ENCODE data around the gene CAPN10.
A peak's percentile ranks its signal among the peaks of the same experiment; 100 is the strongest.

Gene CAPN10

GRCh38 chr2:240586919-240587800 is 626 bp downstream of the CAPN10 start:
- FAIRE-seq (peak; percentile 77), DNase-seq (ENCODE audit: extremely low spot score, insufficient read length, low read depth) (no peak)

GRCh38 chr2:240588006-240588655 is 1.6 kb downstream of the CAPN10 start:
- DNase-seq (ENCODE audit: extremely low spot score, insufficient read length, low read depth) (no peak), FAIRE-seq (no peak)

- no peak for DNase-seq (ENCODE audit: extremely low spot score, insufficient read length, low read depth)
Observed at GRCh38 chr2:240588669-240589068, 2.1 kb downstream of the CAPN10 start.

GRCh38 chr2:240589375-240589774 is 2.8 kb downstream of the CAPN10 start:
- FAIRE-seq: no peak
- no peak for DNase-seq (ENCODE audit: extremely low spot score, insufficient read length, low read depth)

More at GRCh38 chr2:240588669-240589068, 2.1 kb downstream of the CAPN10 start:
- FAIRE-seq: no peak

GRCh38 chr2:240589850-240590525 is 3.5 kb downstream of the CAPN10 start:
- no peak for FAIRE-seq

GRCh38 chr2:240590681-240591111 is 4.2 kb downstream of the CAPN10 start:
- no peak for DNase-seq (ENCODE audit: extremely low spot score, insufficient read length, low read depth)
- FAIRE-seq: no peak

More at GRCh38 chr2:240589850-240590525, 3.5 kb downstream of the CAPN10 start:
- no peak for DNase-seq (ENCODE audit: extremely low spot score, insufficient read length, low read depth)

GRCh38 chr2:240591226-240591625 is 4.7 kb downstream of the CAPN10 start:
- FAIRE-seq: no peak
- DNase-seq (ENCODE audit: extremely low spot score, insufficient read length, low read depth): no peak

GRCh38 chr2:240591784-240592183 is 5.2 kb downstream of the CAPN10 start:
- no peak for FAIRE-seq
- no peak for DNase-seq (ENCODE audit: extremely low spot score, insufficient read length, low read depth)

- DNase-seq (ENCODE audit: extremely low spot score, insufficient read length, low read depth): no peak
- FAIRE-seq: no peak
Observed at GRCh38 chr2:240593026-240593702, 6.6 kb downstream of the CAPN10 start.

GRCh38 chr2:240593703-240594451 is 7.3 kb downstream of the CAPN10 start:
- FAIRE-seq: no peak
- no peak for DNase-seq (ENCODE audit: extremely low spot score, insufficient read length, low read depth)

GRCh38 chr2:240594511-240595380 is 8.2 kb downstream of the CAPN10 start:
- no peak for FAIRE-seq
- no peak for DNase-seq (ENCODE audit: extremely low spot score, insufficient read length, low read depth)

- no peak for FAIRE-seq
- DNase-seq (ENCODE audit: extremely low spot score, insufficient read length, low read depth): no peak
Observed at GRCh38 chr2:240595381-240596079, 9.0 kb downstream of the CAPN10 start.

GRCh38 chr2:240596080-240596460 is 9.5 kb downstream of the CAPN10 start:
- no peak for DNase-seq (ENCODE audit: extremely low spot score, insufficient read length, low read depth)
- no peak for FAIRE-seq

GRCh38 chr2:240596491-240596931 is 10.0 kb downstream of the CAPN10 start:
- DNase-seq (ENCODE audit: extremely low spot score, insufficient read length, low read depth) (no peak), FAIRE-seq (no peak)

- no peak for FAIRE-seq
- DNase-seq (ENCODE audit: extremely low spot score, insufficient read length, low read depth): no peak
Observed at GRCh38 chr2:240597054-240597418, 10.5 kb downstream of the CAPN10 start.

GRCh38 chr2:240597419-240598181 is 11.1 kb downstream of the CAPN10 start:
- DNase-seq (ENCODE audit: extremely low spot score, insufficient read length, low read depth): no peak

GRCh38 chr2:240598311-240598911 is 11.9 kb downstream of the CAPN10 start:
- DNase-seq (ENCODE audit: extremely low spot score, insufficient read length, low read depth): no peak
- no peak for FAIRE-seq

More at GRCh38 chr2:240597419-240598181, 11.1 kb downstream of the CAPN10 start:
- FAIRE-seq: no peak
